ENCODE measurements around the gene RBFOX2. TPM values are rescaled to one million over a fixed set of nuclear protein-coding genes. Genes with fewer than 3 reads are reported as not detected.

RBFOX2 gene
- total and polyA plus RNA-seq, 2 of the 13 experiments (the other 11 are each of a cell fraction or from before 2014, with no cell fraction given): 37.3 to 40.4 TPM

DNA sequence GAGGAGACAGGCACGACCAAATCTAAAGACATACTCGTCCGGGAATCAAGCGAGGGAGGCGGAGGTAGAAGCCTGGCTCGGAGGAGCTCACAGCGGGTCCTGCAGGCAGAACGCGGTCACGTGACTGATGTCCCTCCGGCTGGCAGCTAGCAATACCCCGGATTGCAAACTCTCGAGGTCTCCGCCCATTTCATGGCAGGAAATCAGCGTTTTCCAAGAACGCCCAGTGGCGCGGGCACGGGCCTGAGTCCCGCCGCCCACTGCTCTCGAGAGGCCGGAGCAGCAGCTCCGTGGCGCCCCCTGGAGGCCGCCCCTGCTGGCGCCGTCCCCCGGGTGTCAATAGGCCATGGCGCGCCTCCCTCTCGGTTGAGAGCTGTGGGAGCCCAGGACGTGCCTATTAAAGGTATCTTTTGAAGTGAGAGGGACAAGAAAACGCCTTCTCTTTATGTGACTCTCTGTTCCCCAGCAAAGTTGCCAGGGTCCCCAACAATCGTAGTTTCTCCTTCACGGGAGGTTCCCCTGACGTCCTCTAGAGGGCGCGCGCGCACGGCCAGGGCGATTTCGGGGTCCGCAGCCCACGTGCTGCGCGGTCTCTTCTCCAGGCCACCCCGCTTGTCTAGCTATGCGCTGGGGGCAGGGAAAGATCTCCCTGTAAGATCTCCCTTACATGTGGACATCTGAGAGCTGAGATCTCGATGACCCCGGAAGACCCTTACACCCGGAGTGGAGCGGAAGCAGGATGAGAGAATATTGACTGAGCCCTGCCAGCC, 37.3 kb upstream of the RBFOX2 start (continued):
- TF ChIP-seq, protein P1, sequence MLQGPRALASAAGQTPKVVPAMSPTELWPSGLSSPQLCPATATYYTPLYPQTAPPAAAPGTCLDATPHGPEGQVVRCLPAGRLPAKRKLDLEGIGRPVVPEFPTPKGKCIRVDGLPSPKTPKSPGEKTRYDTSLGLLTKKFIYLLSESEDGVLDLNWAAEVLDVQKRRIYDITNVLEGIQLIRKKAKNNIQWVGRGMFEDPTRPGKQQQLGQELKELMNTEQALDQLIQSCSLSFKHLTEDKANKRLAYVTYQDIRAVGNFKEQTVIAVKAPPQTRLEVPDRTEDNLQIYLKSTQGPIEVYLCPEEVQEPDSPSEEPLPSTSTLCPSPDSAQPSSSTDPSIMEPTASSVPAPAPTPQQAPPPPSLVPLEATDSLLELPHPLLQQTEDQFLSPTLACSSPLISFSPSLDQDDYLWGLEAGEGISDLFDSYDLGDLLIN (CRISPR knock-in tag; IDR thresholded peaks at IDR 0.05; ENCODE audit: borderline replicate concordance): no peak
- TF ChIP-seq MTERF4 (CRISPR knock-in tag; IDR thresholded peaks at IDR 0.05): peak; percentile 7; the same call in 1 of the 2 replicates
- TF ChIP-seq ZNF788 (CRISPR knock-in tag; IDR thresholded peaks at IDR 0.05; ENCODE audit: borderline replicate concordance): no peak; the same call in 1 of the 2 replicates
- TF ChIP-seq HHEX (CRISPR knock-in tag; IDR thresholded peaks at IDR 0.05): no peak
- TF ChIP-seq ZNF230 (CRISPR knock-in tag; IDR thresholded peaks at IDR 0.05): 0 out of 2 replicates have a peak, but pooled peaks have one; percentile 5
- TF ChIP-seq HCFC1 (IDR thresholded peaks at IDR 0.05; ENCODE audit: low read depth, low read length): 0 out of 2 replicates have a peak, but pooled peaks have one; percentile 12
- TF ChIP-seq, protein P2, sequence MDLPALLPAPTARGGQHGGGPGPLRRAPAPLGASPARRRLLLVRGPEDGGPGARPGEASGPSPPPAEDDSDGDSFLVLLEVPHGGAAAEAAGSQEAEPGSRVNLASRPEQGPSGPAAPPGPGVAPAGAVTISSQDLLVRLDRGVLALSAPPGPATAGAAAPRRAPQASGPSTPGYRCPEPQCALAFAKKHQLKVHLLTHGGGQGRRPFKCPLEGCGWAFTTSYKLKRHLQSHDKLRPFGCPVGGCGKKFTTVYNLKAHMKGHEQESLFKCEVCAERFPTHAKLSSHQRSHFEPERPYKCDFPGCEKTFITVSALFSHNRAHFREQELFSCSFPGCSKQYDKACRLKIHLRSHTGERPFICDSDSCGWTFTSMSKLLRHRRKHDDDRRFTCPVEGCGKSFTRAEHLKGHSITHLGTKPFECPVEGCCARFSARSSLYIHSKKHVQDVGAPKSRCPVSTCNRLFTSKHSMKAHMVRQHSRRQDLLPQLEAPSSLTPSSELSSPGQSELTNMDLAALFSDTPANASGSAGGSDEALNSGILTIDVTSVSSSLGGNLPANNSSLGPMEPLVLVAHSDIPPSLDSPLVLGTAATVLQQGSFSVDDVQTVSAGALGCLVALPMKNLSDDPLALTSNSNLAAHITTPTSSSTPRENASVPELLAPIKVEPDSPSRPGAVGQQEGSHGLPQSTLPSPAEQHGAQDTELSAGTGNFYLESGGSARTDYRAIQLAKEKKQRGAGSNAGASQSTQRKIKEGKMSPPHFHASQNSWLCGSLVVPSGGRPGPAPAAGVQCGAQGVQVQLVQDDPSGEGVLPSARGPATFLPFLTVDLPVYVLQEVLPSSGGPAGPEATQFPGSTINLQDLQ (CRISPR knock-in tag; IDR thresholded peaks at IDR 0.05): peak; percentile 46
- peak; percentile 35; the same call in 1 of the 2 replicates for TF ChIP-seq PHF21A (CRISPR knock-in tag; IDR thresholded peaks at IDR 0.05)
- no peak for TF ChIP-seq NFKBIZ (CRISPR knock-in tag; IDR thresholded peaks at IDR 0.05)
- TF ChIP-seq HNRNPLL (IDR thresholded peaks at IDR 0.05; ENCODE audit: low read depth, low read length, poor library complexity, severe bottlenecking): peak; percentile 52
- TF ChIP-seq, protein P3, sequence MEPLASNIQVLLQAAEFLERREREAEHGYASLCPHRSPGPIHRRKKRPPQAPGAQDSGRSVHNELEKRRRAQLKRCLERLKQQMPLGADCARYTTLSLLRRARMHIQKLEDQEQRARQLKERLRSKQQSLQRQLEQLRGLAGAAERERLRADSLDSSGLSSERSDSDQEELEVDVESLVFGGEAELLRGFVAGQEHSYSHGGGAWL (CRISPR knock-in tag; IDR thresholded peaks at IDR 0.05): peak; percentile 78; the same call in 1 of the 2 replicates
- TF ChIP-seq SMARCC2 (IDR thresholded peaks at IDR 0.05): no peak
- peak; percentile 84; the same call in 1 of the 2 replicates for TF ChIP-seq ZNF546 (CRISPR knock-in tag; conservative IDR thresholded peaks at IDR 0.05)
- peak; percentile 27 for TF ChIP-seq ETV5 (CRISPR knock-in tag; IDR thresholded peaks at IDR 0.05; ENCODE audit: borderline replicate concordance)
- peak; percentile 28 for TF ChIP-seq KDM2A (CRISPR knock-in tag; IDR thresholded peaks at IDR 0.05; ENCODE audit: borderline replicate concordance, low read depth)
- TF ChIP-seq CBFB (CRISPR knock-in tag; IDR thresholded peaks at IDR 0.05): peak; percentile 64; the same call in 1 of the 2 replicates
- TF ChIP-seq ZC3H13 (CRISPR knock-in tag; IDR thresholded peaks at IDR 0.05): peak; percentile 12; the same call in 1 of the 2 replicates
- peak; percentile 39; the same call in 1 of the 2 replicates for TF ChIP-seq RXRA (CRISPR knock-in tag; IDR thresholded peaks at IDR 0.05)
- TF ChIP-seq ISL2 (CRISPR knock-in tag; IDR thresholded peaks at IDR 0.05): peak; percentile 51; the same call in 1 of the 2 replicates
- peak; percentile 55; the same call in 1 of the 2 replicates for TF ChIP-seq ELF1 (CRISPR knock-in tag; IDR thresholded peaks at IDR 0.05)
- TF ChIP-seq, protein P4, sequence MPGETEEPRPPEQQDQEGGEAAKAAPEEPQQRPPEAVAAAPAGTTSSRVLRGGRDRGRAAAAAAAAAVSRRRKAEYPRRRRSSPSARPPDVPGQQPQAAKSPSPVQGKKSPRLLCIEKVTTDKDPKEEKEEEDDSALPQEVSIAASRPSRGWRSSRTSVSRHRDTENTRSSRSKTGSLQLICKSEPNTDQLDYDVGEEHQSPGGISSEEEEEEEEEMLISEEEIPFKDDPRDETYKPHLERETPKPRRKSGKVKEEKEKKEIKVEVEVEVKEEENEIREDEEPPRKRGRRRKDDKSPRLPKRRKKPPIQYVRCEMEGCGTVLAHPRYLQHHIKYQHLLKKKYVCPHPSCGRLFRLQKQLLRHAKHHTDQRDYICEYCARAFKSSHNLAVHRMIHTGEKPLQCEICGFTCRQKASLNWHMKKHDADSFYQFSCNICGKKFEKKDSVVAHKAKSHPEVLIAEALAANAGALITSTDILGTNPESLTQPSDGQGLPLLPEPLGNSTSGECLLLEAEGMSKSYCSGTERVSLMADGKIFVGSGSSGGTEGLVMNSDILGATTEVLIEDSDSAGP (CRISPR knock-in tag; IDR thresholded peaks at IDR 0.05; ENCODE audit: borderline replicate concordance): peak; percentile 88; the same call in 1 of the 2 replicates
- 0 out of 2 replicates have a peak, but pooled peaks have one; percentile 12 for TF ChIP-seq RBFOX2 (IDR thresholded peaks at IDR 0.05; ENCODE audit: low read depth, low read length)
- TF ChIP-seq KDM3A (CRISPR knock-in tag; IDR thresholded peaks at IDR 0.05; ENCODE audit: low read depth): peak; percentile 90; the same call in 1 of the 2 replicates
